T1000 (cell line): ENCODE measurements around the gene FOXC2.

Source experiments
- DNase-seq: peaks from one replicate; lab custom pipeline; 2025; ENCODE audit warnings: mixed read lengths; lab: John Stamatoyannopoulos, UW

Gene FOXC2

GRCh38 chr16:86566601-86566965 lies at the start of gene FOXC2:
Gene FOXC2 (plus strand): TSS chr16:86566829. CDS start chr16:86567336, 507 bp downstream.
- DNase-seq, result peak; percentile 76

DNA sequence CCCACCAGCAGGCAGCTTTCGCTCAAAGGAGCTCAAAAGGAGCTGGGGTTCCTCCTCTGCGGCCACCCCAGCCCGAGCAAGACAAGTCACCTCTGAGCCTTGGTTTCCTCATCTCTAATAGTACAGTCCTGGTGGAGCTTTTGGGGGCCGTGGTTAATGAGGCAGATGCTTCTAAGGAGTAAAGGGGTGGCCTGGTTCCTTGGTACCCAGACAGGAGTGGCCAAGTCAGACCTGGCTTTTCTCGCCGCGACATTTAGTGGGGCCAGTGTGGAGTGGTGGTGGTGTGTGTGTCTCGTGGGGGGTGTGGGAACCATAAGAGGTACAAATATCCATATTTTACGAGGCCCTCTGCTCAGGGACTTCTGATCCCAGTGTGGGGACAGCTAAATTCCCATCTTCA lies 49.6 kb upstream of the FOXC2 start:
- DNase-seq, result no peak

DNA sequence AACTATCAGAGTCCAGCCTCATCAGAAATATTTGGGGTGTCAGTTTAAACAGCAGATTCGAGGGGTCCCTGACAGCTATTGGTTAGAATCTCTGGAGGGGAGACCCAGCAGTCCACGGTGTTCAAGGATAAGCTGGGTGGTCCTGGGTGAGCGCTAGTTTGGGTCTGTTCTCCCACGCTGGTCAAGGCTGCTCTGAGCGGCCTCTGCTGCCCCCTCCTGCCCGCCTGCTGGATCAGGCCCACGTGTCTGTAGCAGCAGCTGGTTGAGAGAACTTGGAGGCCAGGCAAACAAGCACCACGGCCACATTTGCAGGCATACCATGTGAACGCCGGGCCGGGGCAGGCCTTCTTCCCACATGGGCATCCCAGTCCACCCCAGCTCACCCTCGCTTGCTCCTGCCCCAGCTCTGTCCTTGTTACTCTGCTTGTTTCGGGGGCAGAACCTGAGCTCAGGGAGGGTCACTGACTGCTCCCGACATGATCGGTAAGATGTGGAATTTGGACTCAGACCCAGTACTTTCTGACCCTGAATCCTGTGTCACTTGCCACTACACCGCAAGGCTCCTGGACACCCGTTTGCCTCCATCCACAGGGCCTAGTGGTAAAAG lies 48.9 kb upstream of the FOXC2 start:
- DNase-seq, result peak; percentile 21

DNA sequence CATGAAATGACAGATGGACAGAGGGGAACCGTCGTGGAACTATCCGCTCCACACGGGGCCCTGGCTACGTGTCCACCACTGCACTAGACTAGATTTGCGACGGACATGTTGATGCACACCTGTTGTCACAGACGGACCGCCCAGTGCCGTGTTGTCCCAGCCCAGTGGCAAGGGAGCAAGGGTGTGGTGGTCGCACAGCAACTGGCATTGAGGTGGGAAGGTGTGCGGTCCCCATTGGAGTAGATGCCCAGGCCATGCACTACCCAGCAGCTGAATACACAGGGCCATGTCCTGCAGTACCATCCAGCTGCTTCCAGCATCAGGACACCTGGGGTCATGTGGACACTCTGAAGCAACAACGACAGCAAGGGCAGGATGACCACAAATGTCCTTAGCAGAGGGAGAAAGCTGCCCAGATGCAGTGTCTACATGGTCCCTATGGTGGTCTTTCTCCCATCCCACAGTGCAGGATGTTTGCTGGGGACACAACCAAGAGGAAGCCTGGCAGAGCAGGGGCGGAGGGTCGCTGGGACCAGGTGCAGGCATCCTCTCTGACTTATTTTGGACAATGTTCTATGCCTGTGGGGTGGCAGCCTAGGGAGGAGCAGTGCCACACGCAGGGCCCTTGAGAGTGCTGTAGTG lies 47.5 kb upstream of the FOXC2 start:
- DNase-seq, result no peak

GRCh38 chr16:86519649-86520316 lies 46.8 kb upstream of the FOXC2 start:
- peak; percentile 28 for DNase-seq

DNA sequence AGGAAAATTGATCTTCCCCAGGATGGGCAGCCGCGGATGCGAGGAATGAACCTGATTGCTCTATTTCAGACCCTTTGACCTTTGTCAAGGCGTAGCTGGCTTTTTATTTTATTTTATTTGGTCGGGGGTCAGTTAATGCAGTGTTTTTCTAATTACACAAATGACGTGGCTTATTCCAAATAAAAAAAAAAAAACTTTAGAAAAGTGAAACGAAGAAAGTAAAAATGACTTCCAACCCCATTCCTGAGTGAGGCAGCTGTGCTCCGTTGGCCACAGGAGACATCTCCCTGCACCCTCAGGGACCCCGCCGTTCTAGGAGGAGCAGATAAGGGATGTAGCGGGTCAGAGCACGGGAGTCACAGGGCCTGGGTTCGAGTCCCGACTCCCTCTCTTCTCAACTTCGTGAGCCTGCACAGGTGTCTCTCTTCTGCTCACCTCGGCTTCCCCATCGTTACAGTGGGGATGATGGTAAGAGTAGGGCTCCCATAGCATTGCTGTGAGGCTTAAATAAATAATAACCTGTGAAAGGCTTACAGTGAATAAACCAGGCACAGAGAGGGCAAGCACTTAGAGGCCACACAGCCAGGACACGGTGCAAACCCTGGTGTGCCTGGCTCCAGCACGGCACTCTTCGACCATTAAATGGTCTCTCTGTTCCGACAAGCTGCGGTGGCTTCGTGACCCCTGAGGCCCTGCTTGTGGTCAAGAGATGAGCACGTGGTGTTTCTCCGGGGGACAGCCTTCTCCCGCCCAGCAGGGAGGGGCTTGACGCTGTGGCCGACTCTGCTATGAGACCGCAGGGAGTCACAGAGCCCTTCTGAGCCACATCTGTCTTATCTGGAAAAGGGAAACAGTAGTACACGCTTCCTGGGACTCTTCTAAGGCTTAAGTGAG lies 46.1 kb upstream of the FOXC2 start:
- DNase-seq, result no peak

- DNase-seq, result no peak
Measured at GRCh38 chr16:86521236-86522197, 45.1 kb upstream of the FOXC2 start.

DNA sequence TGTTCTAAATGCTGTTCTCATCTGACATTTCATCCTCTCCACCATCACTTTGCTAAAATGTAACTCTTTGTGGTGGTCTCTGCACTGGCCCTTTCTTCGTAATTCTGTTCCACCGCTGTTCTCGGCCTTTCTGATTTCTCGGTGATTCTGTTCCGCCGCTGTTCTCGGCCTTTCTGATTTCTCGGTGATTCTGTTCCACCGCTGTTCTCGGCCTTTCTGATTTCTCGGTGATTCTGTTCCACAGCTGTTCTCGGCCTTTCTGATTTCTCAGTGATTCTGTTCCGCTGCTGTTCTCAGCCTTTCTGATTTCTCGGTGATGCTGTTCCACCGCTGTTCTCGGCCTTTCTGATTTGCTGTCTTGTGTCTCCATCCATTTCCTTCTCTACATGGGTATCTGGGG lies 44.0 kb upstream of the FOXC2 start:
- DNase-seq, result no peak

DNA sequence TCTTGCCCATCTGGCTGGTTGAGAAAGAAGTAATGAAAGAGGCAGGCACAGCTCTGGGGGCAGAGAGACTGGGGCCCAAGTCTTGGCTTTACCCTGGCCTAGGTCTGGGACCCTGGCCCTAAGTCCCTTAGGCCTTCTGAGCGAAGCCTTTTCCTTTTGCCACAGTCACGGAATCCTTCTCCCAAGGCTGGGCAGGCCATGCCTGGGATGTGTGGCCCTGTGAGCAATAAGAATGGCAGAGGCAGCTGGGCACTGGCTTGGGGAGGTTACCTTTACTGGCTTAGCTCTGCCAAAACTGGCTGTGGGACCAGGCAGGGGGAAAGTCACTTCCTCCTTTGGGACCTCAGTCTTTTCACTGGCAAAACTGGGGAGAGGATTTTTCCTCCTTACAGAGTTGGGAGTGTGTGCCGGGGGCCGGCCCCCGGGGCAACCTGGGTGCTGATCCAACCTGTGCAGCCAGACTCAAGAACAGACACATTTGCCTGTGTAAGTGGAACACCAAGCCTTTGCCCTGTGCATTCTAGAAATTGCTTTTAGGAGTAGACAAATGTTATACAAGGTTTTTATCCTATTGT lies 43.4 kb upstream of the FOXC2 start:
- DNase-seq, result no peak

GRCh38 chr16:86524029-86524428 lies 42.6 kb upstream of the FOXC2 start:
- no peak for DNase-seq

DNA sequence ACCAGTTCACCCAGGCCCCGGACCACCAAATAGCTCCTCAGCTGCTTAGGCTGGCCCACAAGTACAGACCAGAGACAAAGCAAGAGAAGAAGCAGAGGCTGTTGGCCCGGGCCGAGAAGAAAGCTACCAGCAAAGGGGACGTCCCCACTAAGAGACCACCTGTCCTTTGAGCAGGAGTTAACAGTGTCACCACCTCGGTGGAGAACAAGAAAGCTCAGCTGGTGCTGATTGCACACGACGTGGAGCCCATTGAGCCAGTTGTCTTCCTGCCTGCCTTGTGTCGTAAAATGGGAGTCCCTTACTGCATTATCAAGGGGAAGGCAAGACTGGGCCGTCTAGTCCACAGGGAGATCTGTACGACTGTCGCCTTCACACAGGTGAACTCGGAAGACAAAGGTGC lies 40.9 kb upstream of the FOXC2 start:
- DNase-seq, result no peak

GRCh38 chr16:86527366-86527765 lies 39.3 kb upstream of the FOXC2 start:
- DNase-seq, result no peak

DNA sequence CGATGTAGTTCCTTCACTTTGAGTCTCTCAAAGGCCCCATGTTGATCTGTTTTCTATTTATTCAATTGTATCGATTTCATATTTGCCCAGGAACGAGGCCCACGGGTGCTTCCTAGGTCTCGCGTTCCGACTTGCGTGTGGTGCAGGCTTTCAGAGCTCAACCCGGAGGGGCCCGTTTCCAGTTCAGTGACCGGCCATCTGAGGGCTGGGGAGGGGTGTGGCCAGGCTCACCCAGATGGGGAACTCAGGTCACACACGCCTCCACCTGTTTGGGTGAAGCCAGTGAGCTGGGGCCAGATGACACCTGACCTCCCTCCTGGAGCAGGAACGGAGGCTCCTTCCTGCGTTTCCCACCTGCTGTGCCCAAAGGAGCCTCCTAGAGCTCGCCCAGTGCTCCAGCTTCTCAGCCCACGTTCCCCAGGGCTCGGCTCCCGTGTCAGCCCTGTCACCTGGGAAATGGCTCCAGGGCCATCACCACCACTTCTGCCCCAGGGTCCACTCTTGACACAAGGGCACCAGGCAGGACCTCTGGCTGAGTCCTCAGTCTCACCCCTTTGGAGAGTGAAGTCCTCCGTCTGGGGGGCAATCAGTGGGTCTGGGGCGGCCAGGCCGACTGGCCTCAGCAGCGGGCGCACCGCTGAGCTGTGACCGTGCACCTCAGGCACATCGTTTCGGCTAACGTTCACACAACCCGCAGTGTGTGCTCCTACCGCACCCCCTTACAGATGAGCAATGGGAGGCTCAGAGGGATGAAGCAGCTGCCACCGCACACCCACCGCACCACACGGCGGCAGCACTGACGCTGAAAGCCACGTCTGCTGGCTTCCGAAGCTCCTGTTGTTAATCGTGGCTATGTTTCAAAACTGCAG lies 38.3 kb upstream of the FOXC2 start:
- no peak for DNase-seq

GRCh38 chr16:86529160-86529559 lies 37.5 kb upstream of the FOXC2 start:
- DNase-seq, result no peak

GRCh38 chr16:86530251-86531190 lies 36.1 kb upstream of the FOXC2 start:
- DNase-seq, result no peak

DNA sequence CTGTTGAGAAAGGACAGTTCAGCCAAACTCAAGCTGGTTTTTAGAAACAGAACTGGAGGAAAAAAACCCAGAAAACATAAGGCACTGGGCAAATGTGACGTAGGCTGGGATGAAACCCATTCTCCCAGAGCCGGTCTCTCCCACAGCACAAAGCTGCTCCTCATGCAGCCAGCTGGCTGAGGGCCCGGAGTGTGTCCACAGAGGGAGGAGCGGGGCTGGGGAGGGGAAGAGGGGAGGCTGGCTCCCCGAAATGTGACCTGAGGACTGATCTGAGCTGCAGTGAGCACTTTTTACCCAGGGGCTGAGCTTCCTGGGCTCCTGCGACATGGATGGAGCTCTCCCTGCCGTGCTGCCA lies 35.5 kb upstream of the FOXC2 start:
- DNase-seq, result no peak

- no peak for DNase-seq
Measured at GRCh38 chr16:86531641-86532525, 34.7 kb upstream of the FOXC2 start.

DNA sequence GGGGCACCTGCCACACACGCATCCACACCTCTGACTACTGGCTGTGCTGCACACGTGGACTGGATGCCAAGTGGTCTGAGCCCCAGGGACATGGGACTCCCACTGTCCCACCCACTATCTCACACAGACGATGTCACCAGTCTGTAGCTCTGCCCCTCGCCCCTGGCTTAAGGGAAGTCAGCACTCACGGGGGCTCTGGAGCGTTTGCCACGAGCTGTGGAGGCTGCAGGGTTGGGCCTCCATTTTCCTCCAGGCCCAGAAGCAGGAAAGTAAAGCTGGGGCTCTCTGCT lies 34.2 kb upstream of the FOXC2 start:
- DNase-seq, result no peak
